PFSK-1 (cell line): ENCODE measurements around the gene ACSL3.

ENCODE experiments used
- POLR2AphosphoS5 ChIP-seq: IDR thresholded peaks from 2 replicates; pipeline ENCODE4 v1.6.1; 2012; ENCODE audit warnings: low read depth, mild to moderate bottlenecking, control low read depth, low read length, moderate library complexity
- REST ChIP-seq, 2 experiments: IDR thresholded peaks; 2 replicates each; pipeline versions ENCODE4 v1.6.1 to v1.8.0; 2011 to 2012; ENCODE audit warnings: low read depth in 2 of 2, low read length in 2 of 2, control low read depth in 1 of 2, inconsistent platforms in 1 of 2, mild to moderate bottlenecking in 1 of 2, moderate library complexity in 1 of 2; ENCODE audit not compliant: insufficient read depth in 1 of 2
- SIN3A ChIP-seq: IDR thresholded peaks from 2 replicates; pipeline ENCODE4 v1.6.1; 2012; ENCODE audit warnings: mild to moderate bottlenecking, low read length, moderate library complexity, borderline replicate concordance; ENCODE audit not compliant: insufficient read depth
- TAF1 ChIP-seq: IDR thresholded peaks from 2 replicates; pipeline ENCODE4 v1.6.1; 2012; ENCODE audit warnings: low read length, control low read depth, borderline replicate concordance; ENCODE audit not compliant: insufficient read depth

GRCh38 chr2:222825031-222825430, 35.8 kb upstream of the ACSL3 start:
- TF ChIP-seq TAF1, result no peak
- TF ChIP-seq POLR2AphosphoS5, result no peak
- TF ChIP-seq SIN3A, result no peak
- TF ChIP-seq REST (IDR thresholded peaks at IDR 0.05; ENCODE audit: insufficient read depth in 1 of 2, low read depth in 2 of 2, low read length in 2 of 2), result no peak
